ENCODE results near the gene GSE1. TPM values are rescaled to one million over a fixed set of nuclear protein-coding genes. Genes with fewer than 3 reads are reported as not detected.

The GSE1 gene
- total RNA-seq, 1 donor from 2014 or later: 120 TPM

- no peak for DNase-seq (ENCODE audit: low spot score in 2 of 2)
- intact Hi-C loops (cut with DNase I): no loop called here
- peaks cover 0 to 12% of the 10 kb centered on the region in 2 donors for H3K4me1 ChIP-seq
- peaks cover 0 to 9% of the 10 kb centered on the region in 2 donors for H3K36me3 ChIP-seq
- no peak overlapping the region for H3K27ac ChIP-seq
- no peak overlapping the region for H3K4me3 ChIP-seq
- no peaks in the 10 kb centered on the region for H3K27me3 ChIP-seq
- H3K9me3 ChIP-seq: peaks cover 8 to 10% of the 10 kb centered on the region in 2 donors
- TF ChIP-seq CTCF (IDR thresholded peaks at IDR 0.05): no peak
Measured at GRCh38 chr16:85629853-85630252, 16.7 kb downstream of the GSE1 start.

GRCh38 chr16:85631230-85631629 is 18.1 kb downstream of the GSE1 start:
- intact Hi-C loops (cut with DNase I): no loop called here
- no peak for TF ChIP-seq CTCF (IDR thresholded peaks at IDR 0.05)
- peaks cover 0 to 12% of the 10 kb centered on the region in 2 donors for H3K4me1 ChIP-seq
- H3K9me3 ChIP-seq: peaks cover 8 to 10% of the 10 kb centered on the region in 2 donors
- no peak overlapping the region for H3K4me3 ChIP-seq
- H3K27ac ChIP-seq: no peak overlapping the region
- no peak for DNase-seq (ENCODE audit: low spot score in 2 of 2)
- H3K27me3 ChIP-seq: no peaks in the 10 kb centered on the region
- H3K36me3 ChIP-seq: peaks cover 0 to 17% of the 10 kb centered on the region in 2 donors

- peaks cover 8 to 10% of the 10 kb centered on the region in 2 donors for H3K9me3 ChIP-seq
- no peak for DNase-seq (ENCODE audit: low spot score in 2 of 2)
- peaks cover 0 to 12% of the 10 kb centered on the region in 2 donors for H3K4me1 ChIP-seq
- H3K27me3 ChIP-seq: no peaks in the 10 kb centered on the region
- TF ChIP-seq CTCF (IDR thresholded peaks at IDR 0.05): no peak
- H3K27ac ChIP-seq: no peak overlapping the region
- intact Hi-C loops (cut with DNase I): no loop called here
- H3K36me3 ChIP-seq: peaks cover 0 to 17% of the 10 kb centered on the region in 2 donors
- no peak overlapping the region for H3K4me3 ChIP-seq
Measured at GRCh38 chr16:85631802-85632393, 18.8 kb downstream of the GSE1 start.

- peaks cover 0 to 17% of the 10 kb centered on the region in 2 donors for H3K36me3 ChIP-seq
- peaks cover 0 to 6% of the 10 kb centered on the region in 2 donors for H3K4me1 ChIP-seq
- H3K4me3 ChIP-seq: no peak overlapping the region
- no peak for TF ChIP-seq CTCF (IDR thresholded peaks at IDR 0.05)
- H3K9me3 ChIP-seq: peaks cover 8 to 10% of the 10 kb centered on the region in 2 donors
- intact Hi-C loops (cut with DNase I): no loop called here
- DNase-seq (ENCODE audit: low spot score in 2 of 2): no peak
- no peaks in the 10 kb centered on the region for H3K27me3 ChIP-seq
- no peak overlapping the region for H3K27ac ChIP-seq
Measured at GRCh38 chr16:85632709-85633437, 19.8 kb downstream of the GSE1 start.

- no peak overlapping the region for H3K4me3 ChIP-seq
- peaks cover 0 to 2% of the 10 kb centered on the region in 2 donors for H3K4me1 ChIP-seq
- DNase-seq (ENCODE audit: low spot score in 2 of 2): no peak
- peaks cover 8 to 10% of the 10 kb centered on the region in 2 donors for H3K9me3 ChIP-seq
- H3K27me3 ChIP-seq: no peaks in the 10 kb centered on the region
- H3K36me3 ChIP-seq: peaks cover 0 to 17% of the 10 kb centered on the region in 2 donors
- no peak overlapping the region for H3K27ac ChIP-seq
- intact Hi-C loops (cut with DNase I): no loop called here
- no peak for TF ChIP-seq CTCF (IDR thresholded peaks at IDR 0.05)
Measured at GRCh38 chr16:85633438-85633743, 20.3 kb downstream of the GSE1 start.

Measured in ascending aorta (tissue), 2 donors.